ENCODE results near the gene HEY2.

HEY2 gene

DNA sequence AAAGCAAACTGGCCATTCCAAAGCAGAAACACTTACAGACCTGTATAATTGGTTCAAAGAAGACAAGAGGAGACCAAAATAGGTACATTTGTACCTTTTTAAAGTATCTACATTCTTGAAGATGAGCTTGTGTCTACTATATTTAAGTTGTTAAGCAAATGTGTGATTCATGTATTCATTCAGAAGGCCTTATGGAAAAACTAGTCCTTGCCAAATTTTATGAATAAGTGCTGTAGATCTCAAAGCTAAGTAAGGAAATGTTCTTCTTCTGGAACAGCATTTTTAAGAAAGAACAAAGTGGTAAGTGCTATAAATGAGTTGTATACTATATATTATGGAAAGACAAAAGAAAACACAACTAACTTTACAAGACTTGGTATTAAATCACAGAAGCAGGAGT, 22.2 kb upstream of the HEY2 start:
- no peaks in the 10 kb centered on the region for H3K4me1 ChIP-seq (ENCODE audit: low read length)
- DNase-seq = no peak
- no peak overlapping the region for H3K27ac ChIP-seq (ENCODE audit: low read length)
- no peaks in the 10 kb centered on the region for H3K79me2 ChIP-seq (ENCODE audit: low read length)
- no peaks in the 10 kb centered on the region for H3K27me3 ChIP-seq (replicated peaks; ENCODE audit: insufficient read depth, low read length)
- no peaks in the 10 kb centered on the region for H3K36me3 ChIP-seq (replicated peaks; ENCODE audit: insufficient read depth, low read length)
- TF ChIP-seq, protein P1, sequence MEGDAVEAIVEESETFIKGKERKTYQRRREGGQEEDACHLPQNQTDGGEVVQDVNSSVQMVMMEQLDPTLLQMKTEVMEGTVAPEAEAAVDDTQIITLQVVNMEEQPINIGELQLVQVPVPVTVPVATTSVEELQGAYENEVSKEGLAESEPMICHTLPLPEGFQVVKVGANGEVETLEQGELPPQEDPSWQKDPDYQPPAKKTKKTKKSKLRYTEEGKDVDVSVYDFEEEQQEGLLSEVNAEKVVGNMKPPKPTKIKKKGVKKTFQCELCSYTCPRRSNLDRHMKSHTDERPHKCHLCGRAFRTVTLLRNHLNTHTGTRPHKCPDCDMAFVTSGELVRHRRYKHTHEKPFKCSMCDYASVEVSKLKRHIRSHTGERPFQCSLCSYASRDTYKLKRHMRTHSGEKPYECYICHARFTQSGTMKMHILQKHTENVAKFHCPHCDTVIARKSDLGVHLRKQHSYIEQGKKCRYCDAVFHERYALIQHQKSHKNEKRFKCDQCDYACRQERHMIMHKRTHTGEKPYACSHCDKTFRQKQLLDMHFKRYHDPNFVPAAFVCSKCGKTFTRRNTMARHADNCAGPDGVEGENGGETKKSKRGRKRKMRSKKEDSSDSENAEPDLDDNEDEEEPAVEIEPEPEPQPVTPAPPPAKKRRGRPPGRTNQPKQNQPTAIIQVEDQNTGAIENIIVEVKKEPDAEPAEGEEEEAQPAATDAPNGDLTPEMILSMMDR (IDR thresholded peaks at IDR 0.05; ENCODE audit: low read length) = no peak
- TF ChIP-seq EZH2phosphoT487 (IDR thresholded peaks at IDR 0.05; ENCODE audit: low read length) (no peak), EZH2 (optimal IDR thresholded peaks at IDR 0.05; ENCODE audit: low read depth, low read length) (no peak)
- H4K20me1 ChIP-seq (ENCODE audit: insufficient read depth, low read length) = no peaks in the 10 kb centered on the region
- H3K9ac ChIP-seq (ENCODE audit: low read length) = no peak overlapping the region
- no peak overlapping the region for H3K4me3 ChIP-seq (ENCODE audit: low read length)
- H3K4me2 ChIP-seq (ENCODE audit: low read depth, low read length) = no peak overlapping the region
- H3K9me2 ChIP-seq (replicated peaks; ENCODE audit: insufficient read depth, low read length) = no peaks in the 10 kb centered on the region
- H3K9me3 ChIP-seq (replicated peaks; ENCODE audit: insufficient read depth, low read length) = no peaks in the 10 kb centered on the region
- H2AFZ ChIP-seq (ENCODE audit: low read length) = no peak overlapping the region
- no peaks in the 10 kb centered on the region for H3F3A ChIP-seq (ENCODE audit: insufficient read depth, low read length)

DNA sequence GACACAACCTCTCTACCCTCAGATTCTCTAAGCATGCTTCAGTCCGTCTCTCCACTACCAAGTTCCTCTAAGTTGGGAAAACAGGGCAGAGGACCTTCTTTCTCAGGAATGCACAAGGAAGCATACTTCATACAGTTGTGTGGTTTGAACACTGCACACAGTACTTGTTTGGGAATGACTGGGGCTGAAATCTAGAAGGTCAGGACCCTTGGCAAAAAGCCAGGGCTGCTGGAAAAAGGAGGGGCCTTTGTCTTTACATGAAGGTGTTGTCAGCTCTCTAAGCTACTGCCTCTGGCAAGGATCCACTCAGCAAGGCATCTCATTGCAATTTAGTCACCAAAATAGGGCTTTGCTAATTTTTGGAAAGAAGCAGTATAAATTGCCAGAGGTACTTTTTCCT, 20.7 kb upstream of the HEY2 start:
- no peak overlapping the region for H3K4me2 ChIP-seq (ENCODE audit: low read depth, low read length)
- H3K9ac ChIP-seq (ENCODE audit: low read length) = no peak overlapping the region
- H3F3A ChIP-seq (ENCODE audit: insufficient read depth, low read length) = no peaks in the 10 kb centered on the region
- H3K79me2 ChIP-seq (ENCODE audit: low read length) = no peaks in the 10 kb centered on the region
- H3K4me1 ChIP-seq (ENCODE audit: low read length) = no peaks in the 10 kb centered on the region
- H3K9me3 ChIP-seq (replicated peaks; ENCODE audit: insufficient read depth, low read length) = no peaks in the 10 kb centered on the region
- TF ChIP-seq EZH2 (optimal IDR thresholded peaks at IDR 0.05; ENCODE audit: low read depth, low read length) = no peak
- TF ChIP-seq, protein P1 (IDR thresholded peaks at IDR 0.05; ENCODE audit: low read length) = no peak
- no peak for TF ChIP-seq EZH2phosphoT487 (IDR thresholded peaks at IDR 0.05; ENCODE audit: low read length)
- no peak for DNase-seq
- no peak overlapping the region for H3K4me3 ChIP-seq (ENCODE audit: low read length)
- H3K27me3 ChIP-seq (replicated peaks; ENCODE audit: insufficient read depth, low read length) = no peaks in the 10 kb centered on the region
- H3K36me3 ChIP-seq (replicated peaks; ENCODE audit: insufficient read depth, low read length) = no peaks in the 10 kb centered on the region
- H4K20me1 ChIP-seq (ENCODE audit: insufficient read depth, low read length) = no peaks in the 10 kb centered on the region
- H3K9me2 ChIP-seq (replicated peaks; ENCODE audit: insufficient read depth, low read length) = no peaks in the 10 kb centered on the region
- H2AFZ ChIP-seq (ENCODE audit: low read length) = no peak overlapping the region
- H3K27ac ChIP-seq (ENCODE audit: low read length) = no peak overlapping the region

DNA sequence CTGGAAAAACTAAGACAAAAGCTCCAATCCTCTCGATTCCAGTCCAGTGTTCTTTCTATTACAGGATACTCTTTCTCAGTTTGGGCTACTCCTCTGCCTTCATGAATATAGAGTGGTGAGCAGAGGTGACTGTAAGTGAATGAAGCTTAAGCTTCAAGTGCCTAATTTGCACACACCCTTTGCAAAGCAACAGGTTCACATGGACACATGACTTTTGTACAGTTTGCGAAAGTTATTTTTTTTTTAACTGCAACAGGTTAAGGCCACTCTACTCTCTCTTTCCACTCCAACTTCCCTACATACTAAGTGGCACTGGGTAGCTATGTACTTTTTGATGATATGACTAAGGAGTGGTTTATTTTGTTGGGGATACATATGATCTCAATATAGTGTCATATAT, 19.4 kb upstream of the HEY2 start:
- Histone ChIP-seq H3K36me3 (replicated peaks; ENCODE audit: insufficient read depth, low read length) (no peaks in the 10 kb centered on the region), H3K9ac (ENCODE audit: low read length) (no peak overlapping the region), H3K79me2 (ENCODE audit: low read length) (no peaks in the 10 kb centered on the region), H4K20me1 (ENCODE audit: insufficient read depth, low read length) (no peaks in the 10 kb centered on the region), H3K27ac (ENCODE audit: low read length) (no peak overlapping the region), H3K4me1 (ENCODE audit: low read length) (no peaks in the 10 kb centered on the region), H3K9me3 (replicated peaks; ENCODE audit: insufficient read depth, low read length) (no peaks in the 10 kb centered on the region), H3F3A (ENCODE audit: insufficient read depth, low read length) (no peaks in the 10 kb centered on the region), H3K4me3 (ENCODE audit: low read length) (no peak overlapping the region), H3K4me2 (ENCODE audit: low read depth, low read length) (no peak overlapping the region), H2AFZ (ENCODE audit: low read length) (no peak overlapping the region), H3K9me2 (replicated peaks; ENCODE audit: insufficient read depth, low read length) (no peaks in the 10 kb centered on the region), H3K27me3 (replicated peaks; ENCODE audit: insufficient read depth, low read length) (no peaks in the 10 kb centered on the region)
- no peak for TF ChIP-seq EZH2 (optimal IDR thresholded peaks at IDR 0.05; ENCODE audit: low read depth, low read length)
- no peak for TF ChIP-seq EZH2phosphoT487 (IDR thresholded peaks at IDR 0.05; ENCODE audit: low read length)
- TF ChIP-seq, protein P1 (IDR thresholded peaks at IDR 0.05; ENCODE audit: low read length) = no peak
- DNase-seq = no peak
